GM21786 (cell line): Measurements from ENCODE around the gene GSK3A.

ENCODE experiments used
- ATAC-seq: cut with Tn5 transposase; IDR thresholded peaks from one replicate; pipeline ENCODE4 v1.9.1; 2021; ENCODE audit not compliant: unreplicated experiment

The GSK3A gene

DNA sequence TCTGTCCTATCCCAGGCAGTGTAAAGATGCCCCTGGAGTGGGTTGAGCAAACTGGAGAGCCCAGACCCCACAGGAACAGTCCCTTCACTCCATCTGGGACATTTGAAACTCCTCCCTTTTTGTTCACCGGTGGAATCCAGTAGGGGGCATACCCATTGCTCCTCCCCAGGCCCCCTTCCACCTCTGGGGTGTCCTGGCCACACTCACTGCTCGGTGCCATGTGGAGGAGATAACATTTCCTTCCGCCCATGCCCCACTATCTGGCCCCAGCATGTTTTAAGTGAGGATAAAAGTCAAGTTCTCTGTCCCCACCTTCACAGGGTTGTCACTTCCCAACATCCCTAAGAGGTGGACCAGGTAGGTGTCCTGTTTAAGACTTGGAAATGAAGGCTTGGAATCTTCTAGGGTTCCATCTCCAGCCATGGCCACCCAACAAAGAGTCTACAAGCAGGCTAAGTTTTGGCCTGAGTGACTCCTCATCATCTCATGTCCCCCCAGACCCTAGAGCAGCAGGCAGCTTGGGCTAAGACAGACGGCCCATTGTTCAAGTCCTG, 13.0 kb downstream of the GSK3A start:
- ATAC-seq: no peak

DNA sequence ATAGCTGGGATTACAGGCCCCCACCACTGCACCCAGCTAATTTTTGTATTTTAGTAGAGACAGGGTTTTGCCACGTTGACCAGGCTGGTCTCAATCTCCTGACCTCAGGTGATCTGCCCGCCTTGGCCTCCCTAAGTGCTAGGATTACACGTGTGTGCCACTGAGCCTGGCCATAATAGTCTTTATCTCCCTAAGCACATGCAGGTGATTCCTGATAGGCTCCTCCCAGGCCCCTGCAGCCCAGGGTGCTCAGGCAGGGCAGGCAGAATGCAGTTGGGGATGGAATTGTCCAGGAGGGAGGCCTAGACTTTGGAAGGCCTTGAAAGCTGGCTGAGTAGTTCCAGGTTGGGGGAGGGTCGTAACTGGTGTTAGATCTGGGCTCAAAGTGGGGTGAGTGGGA, 13.8 kb downstream of the GSK3A start:
- ATAC-seq: no peak

DNA sequence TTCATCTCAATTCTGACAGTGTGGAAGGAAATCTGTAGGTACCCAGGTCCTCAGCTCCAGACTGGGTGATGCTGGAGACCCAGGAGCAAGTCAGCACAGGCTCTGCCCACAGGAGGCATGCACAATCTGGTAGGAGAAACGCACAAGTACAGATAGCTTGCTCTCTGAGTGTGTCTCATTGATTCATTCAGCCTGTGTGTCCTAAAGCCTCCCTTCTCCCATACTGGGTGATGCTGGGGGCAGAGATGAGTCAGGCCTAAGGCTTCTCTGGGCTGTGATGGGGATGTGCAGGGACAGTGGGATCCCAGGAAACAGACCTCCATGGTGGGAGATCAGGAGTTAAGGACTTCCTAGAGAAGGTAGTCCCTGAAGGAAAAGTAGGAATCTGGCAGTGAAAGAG, 15.5 kb downstream of the GSK3A start:
- no peak for ATAC-seq

GRCh38 chr19:42225718-42226292, 16.6 kb downstream of the GSK3A start:
- ATAC-seq: no peak

DNA sequence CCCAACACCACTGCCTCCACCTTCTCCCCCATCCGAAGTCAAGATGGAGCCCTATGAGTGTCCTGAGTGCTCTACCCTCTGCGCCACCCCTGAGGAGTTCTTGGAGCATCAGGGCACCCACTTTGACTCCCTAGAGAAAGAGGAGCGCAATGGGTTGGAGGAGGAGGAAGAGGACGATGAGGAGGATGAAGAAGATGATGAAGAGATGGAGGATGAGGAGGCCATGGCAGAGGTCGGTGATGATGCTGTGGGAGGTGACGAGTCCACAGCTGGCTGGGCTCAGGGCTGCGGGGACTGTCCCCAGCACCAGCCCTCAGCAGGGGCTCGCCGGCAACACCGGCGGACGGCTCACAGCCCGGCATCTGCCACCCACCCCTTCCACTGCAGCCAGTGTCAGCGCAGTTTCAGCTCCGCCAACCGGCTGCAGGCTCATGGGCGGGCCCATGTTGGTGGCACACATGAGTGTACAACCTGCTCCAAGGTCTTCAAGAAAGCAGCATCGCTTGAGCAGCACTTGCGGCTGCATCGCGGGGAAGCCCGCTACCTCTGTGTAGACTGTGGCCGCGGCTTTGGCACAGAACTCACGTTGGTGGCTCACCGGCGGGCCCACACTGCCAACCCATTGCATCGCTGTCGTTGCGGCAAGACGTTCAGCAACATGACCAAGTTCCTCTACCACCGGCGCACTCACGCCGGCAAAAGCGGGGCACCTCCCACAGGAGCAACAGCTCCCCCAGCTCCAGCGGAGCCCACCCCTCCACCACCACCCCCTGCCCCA, 17.3 kb downstream of the GSK3A start:
- no peak for ATAC-seq

- no peak for ATAC-seq
These were observed 21.7 kb downstream of the GSK3A start for GRCh38 chr19:42220751-42221097.

GRCh38 chr19:42219812-42220750, 22.3 kb downstream of the GSK3A start, which contains the start of gene ZNF526:
Gene ZNF526 (plus strand): TSS chr19:42220312. CDS start chr19:42224404, 4,092 bp downstream.
- peak; percentile 80 for ATAC-seq

DNA sequence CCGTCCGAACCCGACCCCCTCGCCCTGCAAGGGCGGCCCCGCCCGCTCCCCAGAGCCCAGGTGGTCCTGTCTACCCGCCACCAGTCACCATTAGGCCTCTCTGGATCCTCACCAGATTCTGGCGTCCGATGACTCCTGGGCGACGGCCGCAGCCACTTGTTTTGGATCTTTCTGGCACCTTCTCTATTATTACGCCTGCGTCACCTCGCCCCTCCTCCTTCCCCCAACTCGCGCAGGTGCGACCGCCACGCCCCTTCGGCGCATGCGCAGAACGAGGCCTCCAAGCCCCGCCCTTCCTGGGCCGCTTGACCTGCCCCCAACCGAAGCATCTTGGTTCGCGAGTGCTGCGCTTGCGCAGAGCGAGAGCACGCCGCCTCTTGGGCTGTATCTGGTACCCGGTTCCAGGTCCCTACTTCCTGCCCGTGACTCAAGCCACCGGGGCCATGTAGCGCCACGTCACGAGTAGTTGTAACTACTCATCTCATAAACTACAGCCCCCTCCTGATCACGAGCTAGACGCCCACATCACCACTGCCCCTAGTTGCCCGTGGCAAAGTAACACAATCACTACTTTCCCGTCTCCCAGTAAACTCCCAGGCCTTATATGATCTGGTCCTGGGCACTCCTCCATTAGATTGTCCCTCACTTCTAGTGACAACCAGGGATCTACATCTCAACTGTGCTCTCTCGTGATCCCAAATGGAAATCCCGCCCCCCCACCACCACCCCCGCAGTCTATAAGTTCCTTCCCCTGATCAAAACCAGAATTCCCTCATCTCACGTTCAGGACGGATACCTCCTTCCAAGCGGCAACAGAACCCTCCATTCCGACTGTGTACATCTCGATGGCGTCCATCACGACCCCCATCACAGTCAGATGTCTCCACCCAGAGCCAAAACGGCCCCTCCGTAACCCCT, 24.6 kb downstream of the GSK3A start, which contains the start of gene DEDD2:
Gene DEDD2 (minus strand): TSS at position 158 of the 918 bp plus-strand sequence. CDS start 670 bp downstream, outside the sequence.
- peak; percentile 67 for ATAC-seq

- ATAC-seq: no peak
These were observed 25.5 kb downstream of the GSK3A start for GRCh38 chr19:42216653-42217519.

DNA sequence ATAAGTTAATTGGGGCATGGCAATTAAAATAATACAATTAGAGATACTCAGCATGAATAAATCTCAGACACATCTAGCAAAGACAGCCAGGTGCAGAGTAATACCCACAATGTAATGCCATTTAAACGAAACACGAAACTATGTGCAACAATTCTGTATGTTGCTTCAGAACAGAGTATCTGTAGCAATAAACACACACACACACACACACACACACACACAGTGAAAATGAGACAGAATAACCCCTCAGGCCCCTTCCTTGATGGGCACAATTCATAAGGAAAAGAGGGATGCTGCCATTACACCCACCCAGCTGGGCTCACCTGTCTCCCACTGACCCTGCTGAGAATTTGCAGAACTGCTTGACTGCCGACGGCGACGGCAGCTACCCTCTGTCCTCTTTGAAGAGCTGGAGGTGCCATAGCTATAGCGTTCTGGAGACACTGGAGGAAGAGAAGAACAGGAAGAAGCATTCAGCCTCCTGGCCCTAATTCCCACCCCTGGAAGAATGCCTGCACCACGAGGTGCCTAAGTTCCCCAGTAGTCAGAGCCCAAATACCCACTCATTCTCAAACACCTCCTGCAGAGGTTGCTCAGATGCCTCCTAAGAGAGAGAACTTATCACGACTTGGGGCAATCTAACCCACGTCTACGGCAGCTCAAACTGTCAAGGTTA, 27.5 kb downstream of the GSK3A start:
- no peak for ATAC-seq

- ATAC-seq: no peak
These were observed 29.5 kb downstream of the GSK3A start for GRCh38 chr19:42212886-42213285.

DNA sequence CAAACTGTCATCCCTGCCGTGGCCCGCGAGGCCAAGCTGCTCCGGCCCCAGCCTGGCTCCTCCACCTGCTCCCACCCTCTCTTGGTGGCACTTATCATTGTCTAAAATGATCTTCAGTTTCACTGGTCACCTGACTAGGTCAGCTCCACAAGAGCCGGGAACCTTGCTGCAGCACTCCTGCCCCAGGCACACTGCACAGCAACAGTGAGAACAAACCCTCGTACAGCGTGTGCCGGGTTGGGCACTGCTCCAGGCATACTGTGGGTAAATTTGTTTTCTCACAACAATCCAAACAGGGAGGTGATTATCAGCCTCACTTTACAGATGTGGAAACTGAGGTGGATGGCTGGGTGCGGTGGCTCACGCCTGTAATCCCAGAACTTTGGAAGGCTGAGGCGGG, 33.8 kb downstream of the GSK3A start:
- ATAC-seq: no peak

DNA sequence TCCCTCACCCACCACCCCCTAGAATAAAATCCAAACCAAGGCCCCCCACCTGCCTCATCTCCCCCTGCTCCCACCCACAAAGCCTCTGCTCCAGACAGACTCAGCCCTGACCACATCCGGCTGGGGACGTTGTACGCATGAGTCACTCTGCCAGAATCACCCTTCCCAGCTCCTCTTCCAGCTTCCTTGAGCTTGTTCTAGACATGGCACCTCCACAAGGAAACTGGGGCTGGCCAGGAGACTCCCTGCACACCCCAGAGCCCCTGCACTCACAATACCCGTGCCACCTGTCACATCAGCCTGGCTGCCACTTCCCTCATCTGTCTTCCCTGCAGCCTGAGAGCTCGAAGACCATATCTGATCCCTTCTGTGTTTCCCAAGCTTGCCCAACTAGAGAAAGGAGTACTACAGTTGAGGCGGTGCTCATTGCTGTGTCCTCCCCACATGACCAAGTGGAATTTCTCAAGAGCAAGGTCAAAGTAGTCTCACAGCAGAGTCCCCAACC, 34.6 kb downstream of the GSK3A start:
- ATAC-seq: no peak

- ATAC-seq: no peak
These were observed 35.3 kb downstream of the GSK3A start for GRCh38 chr19:42206871-42207755.

GRCh38 chr19:42204664-42205063, 37.7 kb downstream of the GSK3A start:
- no peak for ATAC-seq

GRCh38 chr19:42203700-42204099, 38.7 kb downstream of the GSK3A start:
- ATAC-seq: no peak

DNA sequence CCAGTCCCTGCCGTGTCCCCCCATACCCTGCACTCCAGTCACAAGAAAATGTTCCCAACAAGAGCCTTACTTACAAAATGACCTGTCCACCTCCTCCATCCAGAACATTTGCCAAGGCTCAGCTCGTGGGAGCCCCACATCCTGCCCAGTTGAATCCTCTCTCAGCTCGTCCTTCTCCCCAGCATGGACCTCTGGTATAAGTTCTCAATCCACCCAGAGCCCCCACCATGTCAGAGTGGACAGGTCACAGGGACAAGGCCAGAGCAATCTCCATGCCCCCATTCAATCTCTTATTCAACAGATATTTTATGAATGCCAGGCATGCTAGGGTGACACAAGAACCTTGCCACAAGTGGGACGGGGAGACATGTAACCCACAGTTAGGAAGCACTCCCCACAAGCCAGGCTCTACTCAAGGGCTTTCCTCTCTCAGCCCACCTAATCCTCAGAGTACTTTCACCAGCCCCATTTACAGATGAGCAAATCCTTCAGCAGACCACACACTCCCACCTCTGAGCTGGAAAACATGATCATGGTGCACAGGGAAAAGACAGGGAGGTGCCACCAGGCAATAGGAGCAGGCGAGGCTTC, 40.0 kb downstream of the GSK3A start:
- ATAC-seq: no peak
